RKO (cell line): ENCODE measurements around the gene MTHFSD.

ENCODE experiments used
- DNase-seq: peaks from one replicate; pipeline ENCODE4 v3.0.0-alpha.2; 2016; ENCODE audit warnings: low spot score

MTHFSD gene

DNA sequence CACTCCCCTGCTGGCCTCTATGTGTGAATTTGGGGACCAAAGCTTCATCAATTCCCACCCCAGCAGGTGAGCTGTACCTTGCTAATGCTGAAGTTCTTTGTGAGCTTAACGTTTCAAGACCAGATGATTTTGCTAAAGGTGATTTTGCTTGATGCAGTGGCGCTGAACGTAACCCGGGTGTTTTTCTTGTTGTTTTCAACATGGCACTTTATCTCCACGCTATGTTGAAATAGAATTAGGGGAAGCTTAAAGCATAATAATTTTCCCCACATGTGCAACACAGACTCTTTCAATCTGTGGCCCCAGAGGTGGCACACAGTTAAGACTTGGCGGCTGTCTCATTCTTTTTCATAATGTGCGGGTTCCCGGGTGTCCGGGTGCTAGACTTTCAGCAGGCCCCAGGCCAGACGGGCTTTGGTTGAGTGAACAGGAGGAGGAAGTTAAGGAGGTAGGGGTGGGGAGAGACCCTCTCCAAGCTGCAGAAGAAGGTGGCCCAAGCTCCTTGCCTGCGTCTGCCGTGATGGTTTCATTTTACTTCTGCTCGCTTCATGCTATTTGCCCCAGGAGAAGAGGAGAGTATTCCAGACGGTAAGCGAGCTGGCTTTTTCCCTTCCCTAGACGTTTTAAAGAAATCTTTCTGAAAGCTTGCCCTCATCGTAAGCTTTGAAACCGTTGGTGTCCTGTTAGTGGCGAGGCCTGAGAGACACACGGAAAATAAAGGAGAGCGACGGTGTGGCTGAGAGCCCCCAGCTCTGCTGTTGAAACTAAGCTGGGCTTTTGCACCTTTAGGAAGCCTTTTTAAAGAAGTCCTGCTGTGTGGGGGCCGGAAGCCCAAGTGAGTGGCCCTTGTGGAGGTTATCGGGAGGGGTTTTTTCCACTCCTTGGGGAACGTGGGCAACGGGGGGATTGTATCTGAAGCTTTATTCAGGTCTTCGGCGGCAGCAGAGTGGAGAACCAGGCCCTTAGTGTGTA is 15.8 kb upstream of the MTHFSD start:
- no peak for DNase-seq

DNA sequence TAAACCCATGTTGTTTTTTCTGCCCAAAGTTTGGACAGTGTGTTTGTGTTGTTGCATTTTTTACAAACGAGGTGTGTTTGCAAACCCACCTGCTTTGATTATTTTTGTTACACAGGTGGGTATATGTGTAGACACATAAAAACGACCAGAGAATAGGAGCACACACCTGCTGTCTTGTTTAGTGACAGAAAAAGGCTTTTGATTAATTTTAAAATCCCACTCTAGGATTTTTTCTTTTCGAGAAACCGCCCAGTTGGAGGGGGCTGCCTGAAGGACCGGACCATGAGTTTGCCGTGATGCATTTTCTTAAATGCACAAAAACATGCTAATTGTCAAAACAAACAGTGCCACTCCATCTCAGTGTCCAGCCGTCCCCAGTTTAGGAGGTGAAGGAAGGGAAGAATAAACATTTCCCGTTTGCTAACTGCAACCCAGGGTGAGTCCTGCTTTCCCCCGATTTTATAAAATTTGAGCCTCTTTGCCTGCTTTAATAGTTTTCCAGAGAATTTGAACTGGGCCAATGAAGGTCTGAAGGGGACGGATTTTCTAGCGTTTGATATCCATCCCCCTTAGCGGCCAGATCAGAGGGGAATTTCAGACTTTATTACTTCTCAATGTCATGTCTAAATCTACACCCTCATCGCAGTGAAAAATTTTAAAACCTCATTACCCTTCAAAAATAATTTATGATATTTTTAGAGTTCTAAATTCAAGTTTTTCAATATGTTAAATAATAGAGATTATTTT is 14.8 kb upstream of the MTHFSD start:
- no peak for DNase-seq

DNA sequence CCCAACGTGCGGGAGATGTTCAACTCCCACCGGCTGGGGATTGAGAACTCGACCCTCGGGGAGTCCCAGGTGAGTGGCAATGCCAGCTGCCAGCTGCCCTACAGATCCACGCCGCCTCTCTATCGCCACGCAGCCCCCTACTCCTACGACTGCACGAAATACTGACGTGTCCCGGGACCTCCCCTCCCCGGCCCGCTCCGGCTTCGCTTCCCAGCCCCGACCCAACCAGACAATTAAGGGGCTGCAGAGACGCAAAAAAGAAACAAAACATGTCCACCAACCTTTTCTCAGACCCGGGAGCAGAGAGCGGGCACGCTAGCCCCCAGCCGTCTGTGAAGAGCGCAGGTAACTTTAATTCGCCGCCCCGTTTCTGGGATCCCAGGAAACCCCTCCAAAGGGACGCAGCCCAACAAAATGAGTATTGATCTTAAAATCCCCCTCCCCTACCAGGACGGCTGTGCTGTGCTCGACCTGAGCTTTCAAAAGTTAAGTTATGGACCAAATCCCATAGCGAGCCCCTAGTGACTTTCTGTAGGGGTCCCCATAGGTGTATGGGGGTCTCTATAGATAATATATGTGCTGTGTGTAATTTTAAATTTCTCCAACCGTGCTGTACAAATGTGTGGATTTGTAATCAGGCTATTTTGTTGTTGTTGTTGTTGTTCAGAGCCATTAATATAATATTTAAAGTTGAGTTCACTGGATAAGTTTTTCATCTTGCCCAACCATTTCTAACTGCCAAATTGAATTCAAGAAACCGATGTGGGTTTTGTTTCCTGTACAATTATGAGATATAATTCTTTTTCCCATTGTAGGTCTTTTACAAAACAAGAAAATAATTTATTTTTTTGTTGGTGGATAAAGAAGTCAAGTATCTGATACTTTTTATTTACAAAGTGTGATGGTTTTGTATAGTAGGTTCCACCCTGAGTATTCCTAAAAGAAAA is 13.9 kb upstream of the MTHFSD start:
- no peak for DNase-seq

DNA sequence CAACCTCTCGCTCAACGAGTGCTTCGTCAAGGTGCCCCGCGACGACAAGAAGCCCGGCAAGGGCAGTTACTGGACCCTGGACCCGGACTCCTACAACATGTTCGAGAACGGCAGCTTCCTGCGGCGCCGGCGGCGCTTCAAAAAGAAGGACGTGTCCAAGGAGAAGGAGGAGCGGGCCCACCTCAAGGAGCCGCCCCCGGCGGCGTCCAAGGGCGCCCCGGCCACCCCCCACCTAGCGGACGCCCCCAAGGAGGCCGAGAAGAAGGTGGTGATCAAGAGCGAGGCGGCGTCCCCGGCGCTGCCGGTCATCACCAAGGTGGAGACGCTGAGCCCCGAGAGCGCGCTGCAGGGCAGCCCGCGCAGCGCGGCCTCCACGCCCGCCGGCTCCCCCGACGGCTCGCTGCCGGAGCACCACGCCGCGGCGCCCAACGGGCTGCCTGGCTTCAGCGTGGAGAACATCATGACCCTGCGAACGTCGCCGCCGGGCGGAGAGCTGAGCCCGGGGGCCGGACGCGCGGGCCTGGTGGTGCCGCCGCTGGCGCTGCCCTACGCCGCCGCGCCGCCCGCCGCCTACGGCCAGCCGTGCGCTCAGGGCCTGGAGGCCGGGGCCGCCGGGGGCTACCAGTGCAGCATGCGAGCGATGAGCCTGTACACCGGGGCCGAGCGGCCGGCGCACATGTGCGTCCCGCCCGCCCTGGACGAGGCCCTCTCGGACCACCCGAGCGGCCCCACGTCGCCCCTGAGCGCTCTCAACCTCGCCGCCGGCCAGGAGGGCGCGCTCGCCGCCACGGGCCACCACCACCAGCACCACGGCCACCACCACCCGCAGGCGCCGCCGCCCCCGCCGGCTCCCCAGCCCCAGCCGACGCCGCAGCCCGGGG is 12.9 kb upstream of the MTHFSD start:
- no peak for DNase-seq

DNA sequence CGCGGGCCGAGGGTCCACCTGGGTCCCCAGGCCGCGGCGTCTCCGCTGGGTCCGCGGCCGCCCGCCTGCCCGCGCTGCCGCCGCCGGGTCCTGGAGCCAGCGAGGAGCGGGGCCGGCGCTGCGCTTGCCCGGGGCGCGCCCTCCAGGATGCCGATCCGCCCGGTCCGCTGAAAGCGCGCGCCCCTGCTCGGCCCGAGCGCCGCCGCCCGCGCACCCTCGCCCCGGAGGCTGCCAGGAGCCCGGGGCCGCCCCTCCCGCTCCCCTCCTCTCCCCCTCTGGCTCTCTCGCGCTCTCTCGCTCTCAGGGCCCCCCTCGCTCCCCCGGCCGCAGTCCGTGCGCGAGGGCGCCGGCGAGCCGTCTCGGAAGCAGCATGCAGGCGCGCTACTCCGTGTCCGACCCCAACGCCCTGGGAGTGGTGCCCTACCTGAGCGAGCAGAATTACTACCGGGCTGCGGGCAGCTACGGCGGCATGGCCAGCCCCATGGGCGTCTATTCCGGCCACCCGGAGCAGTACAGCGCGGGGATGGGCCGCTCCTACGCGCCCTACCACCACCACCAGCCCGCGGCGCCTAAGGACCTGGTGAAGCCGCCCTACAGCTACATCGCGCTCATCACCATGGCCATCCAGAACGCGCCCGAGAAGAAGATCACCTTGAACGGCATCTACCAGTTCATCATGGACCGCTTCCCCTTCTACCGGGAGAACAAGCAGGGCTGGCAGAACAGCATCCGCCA is 12.1 kb upstream of the MTHFSD start:
- no peak for DNase-seq

DNA sequence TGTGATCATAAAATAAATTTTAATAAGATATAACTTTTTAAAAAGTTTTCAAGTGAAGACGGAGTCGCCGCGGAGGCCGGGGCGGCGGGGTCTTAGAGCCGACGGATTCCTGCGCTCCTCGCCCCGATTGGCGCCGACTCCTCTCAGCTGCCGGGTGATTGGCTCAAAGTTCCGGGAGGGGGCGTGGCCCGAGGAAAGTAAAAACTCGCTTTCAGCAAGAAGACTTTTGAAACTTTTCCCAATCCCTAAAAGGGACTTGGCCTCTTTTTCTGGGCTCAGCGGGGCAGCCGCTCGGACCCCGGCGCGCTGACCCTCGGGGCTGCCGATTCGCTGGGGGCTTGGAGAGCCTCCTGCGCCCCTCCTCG is 11.5 kb upstream of the MTHFSD start, which contains the start of gene FOXC2:
FOXC2 (plus strand) TSS at position 229 of the 365 bp plus-strand sequence. CDS start 507 bp downstream, outside the sequence.
- DNase-seq: no peak

DNA sequence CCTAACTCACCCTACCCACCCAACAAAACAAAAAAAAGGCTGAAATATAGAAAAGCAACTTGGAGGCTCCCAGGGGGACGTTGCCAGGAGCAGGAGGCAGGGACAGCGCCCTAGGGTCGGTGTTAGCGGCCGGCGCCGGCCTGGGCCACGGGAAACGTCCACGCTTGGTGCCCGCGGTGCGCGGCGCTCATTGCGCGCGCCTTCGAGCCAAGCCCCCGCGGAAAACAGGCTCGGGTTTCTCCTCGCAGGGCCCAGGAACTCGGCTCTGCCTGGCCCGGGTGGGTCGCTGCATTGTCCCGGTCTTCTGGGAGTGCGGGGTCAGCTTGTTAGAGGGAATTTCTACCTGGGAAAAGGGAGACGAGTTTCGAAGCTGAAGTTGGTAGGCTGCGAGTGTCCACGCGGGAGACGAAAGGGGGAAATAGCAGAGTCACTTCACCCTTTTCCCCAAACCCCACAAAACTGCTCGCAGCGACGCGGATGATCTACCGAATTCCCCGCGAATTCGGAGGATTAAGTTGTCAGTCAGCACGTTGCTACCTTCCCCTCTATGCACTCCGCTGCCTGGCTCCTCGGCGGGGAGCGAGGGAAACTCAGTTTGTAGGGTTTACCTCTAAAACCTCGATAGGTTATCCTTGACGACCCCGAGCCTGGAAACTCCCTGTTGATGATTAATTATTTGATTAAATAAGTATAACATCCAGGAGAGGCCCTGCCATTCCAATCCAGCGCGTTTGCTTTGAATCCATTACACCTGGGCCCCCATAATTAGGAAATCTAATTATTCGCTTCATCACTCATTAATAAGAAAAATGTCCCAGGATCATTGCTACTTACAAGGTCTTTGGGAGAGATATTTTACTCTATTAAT is 10.8 kb upstream of the MTHFSD start:
- DNase-seq: no peak

DNA sequence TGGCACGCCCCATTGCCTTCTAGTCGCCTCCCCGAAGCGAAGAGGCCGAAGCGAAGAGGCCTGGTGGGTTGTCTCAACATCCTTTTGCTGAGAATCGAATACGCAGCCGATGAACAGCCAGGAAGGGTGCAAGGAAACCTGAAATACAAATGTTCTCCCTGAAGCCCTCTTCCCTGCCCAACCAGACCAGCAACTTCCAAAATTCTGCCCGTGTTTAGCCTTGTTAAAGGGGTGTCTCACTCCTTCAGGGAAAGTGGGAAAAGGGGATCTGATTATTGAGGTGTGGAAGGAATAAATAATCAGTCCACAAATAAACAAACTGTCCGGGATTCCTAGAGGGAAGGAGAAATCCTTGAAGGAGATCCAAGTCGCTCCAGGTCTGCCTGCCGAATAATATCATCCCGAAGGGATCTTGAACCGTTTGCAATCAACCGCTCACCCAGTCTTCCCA is 10.2 kb upstream of the MTHFSD start:
- DNase-seq: no peak

DNA sequence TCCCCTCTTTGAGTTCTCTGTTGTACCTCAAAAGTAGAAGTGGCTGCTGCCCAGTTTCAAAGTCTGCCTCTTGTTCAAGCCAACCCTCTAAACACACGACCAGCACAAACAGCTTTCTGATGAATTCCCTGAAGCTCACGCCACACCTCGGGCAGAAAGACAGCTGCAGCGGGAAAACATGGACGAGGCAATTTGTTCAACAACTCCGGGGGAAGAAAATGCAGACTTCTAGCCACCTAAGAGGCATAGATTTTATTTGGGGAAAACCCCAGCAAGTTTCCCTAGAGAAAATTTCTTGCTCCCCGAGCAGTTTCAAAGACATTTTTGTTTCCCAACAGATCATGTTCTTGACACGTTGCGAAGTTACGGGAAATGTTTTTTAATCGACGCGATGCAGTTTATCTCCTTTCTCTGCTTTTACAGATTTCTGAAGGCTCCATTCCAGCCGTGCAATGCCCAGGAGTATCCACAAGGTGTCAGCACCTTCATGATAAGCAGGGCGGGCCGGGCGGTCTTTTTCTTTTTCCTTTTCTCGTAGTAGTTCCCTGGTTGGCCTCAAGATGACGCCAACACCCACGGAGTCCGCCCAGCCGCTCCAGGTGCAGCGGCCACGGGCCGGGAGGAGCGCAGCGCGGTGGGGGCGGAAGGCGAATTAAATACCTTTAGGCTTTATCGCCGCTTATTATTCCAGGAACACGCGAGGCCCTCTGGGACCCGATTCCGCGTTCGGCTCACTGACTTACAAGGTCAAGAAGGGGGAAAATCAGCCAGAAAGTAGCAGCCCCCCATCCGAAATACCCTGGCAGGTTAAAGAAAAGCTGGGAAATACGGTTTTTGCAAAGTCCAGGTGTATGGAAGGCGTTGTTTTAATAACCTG is 8.7 kb upstream of the MTHFSD start:
- peak; percentile 84 for DNase-seq

DNA sequence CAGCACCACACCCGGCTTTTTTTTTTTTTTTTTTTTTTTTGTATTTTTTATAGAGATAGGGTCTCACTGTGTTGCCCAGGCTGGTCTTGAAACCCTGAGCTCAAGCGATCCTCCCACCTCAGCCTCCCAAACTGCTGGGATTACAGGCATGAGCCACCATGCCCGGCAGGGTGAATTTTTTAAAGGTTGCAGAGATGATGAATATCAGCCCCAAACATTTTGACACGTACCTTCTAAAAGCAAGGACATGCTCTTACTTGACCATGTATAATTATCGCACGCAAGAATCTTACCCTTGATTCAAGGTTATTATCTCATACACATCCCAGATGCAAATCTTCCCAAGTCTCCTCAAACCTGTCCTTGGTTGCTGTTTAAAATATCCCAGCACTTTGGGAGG is 7.3 kb upstream of the MTHFSD start:
- DNase-seq: no peak

DNA sequence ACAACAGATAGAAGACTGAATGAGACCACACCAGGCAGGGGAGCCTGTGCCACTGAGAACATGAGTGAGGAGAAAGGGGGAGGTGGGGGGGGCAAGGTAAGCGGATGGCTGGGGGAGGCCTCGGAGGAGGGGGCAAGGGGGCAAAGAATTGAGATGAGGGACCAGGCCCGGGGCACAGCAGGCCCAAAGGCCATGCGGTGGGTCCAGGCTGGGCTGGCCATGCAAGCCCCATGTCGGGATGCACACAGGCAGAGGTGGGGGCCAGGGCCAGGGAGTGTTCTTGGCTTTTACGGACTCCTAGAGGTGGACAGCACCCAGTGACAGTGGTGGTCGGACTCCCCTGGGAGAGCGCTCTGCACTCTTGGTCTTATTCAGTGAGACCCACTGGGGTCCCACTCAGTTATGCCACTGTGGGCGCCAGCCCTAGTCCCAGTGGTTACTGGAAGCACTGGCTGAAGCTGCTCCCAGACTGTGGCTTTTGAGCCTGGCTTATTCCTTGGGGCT is 4.8 kb upstream of the MTHFSD start:
- no peak for DNase-seq

DNA sequence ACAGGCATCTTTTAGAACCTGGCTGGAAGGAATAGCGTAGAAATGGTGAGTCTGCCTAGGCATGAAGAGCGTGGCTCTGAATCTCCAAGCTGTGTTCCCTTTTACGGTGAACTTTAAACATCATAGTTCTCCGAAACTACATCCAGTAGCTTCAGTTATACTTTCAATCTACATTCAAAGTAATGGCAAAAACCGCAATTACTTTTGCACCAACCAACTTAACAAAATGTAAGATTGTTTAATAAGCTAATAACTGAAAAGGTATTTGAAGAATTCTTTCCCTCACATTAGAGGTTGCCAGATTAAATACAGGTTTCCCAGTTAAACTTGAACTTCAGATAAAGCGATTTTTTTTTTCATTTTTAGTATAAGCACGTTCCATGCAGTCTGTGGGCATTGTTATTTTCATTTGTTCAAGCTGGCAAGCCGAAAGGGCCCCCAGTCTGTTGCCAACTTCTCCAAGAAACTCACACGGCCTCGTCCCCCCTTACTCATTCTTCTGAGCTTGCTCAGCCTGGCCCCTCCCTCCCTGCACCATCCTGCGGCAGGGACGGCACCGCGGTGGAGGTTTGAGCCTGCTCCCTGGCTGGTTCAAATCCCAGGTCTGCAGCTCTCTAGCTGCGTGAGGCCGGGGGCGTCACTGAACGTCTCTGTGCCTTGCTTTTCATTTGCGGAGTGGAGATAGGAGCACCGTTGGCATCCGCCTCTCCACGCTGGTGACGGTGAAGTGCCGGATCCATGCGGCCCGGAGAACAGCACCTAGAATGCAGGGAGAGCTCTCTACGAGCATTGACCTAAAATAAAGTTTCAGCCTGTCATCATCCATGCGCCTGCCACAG is 3.5 kb upstream of the MTHFSD start:
- no peak for DNase-seq

DNA sequence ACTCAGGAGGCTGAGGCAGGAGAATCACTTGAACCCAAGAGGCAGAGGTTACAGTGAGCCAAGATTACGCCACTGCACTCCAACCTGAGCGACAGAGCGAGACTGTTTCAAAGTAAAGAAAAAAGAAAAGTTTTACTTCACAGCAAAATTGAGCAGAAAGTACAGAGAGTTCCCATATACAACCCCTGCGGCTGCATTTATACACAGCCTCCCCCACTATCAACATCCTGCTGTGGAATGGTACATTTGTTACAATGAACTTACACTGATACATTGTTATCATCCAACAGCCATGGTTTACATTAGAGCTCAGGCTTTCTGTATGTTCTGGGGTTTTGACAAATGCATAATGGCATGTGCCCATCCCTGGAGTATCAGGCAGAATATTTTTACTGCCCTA is 2.6 kb upstream of the MTHFSD start:
- no peak for DNase-seq

DNA sequence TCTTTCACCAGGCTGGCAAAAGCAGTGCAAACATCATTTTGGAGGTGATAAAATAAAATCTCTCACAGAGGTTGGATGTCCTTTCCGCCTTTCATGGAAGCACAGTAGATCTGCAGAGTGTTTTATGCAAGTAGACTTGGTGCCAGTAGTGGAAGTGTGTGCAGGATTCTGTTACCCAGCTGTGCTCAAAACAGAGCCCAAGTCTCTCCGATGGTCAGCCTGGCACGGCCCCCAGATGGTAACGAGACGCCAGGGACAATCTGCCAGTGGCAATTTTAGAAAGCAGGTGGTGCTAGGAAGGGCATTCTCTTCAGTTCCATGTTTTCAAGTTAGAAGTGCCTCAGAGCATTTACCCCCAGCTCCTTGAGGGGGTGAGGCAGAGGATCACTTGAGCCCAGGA is 1.5 kb upstream of the MTHFSD start:
- DNase-seq: no peak

DNA sequence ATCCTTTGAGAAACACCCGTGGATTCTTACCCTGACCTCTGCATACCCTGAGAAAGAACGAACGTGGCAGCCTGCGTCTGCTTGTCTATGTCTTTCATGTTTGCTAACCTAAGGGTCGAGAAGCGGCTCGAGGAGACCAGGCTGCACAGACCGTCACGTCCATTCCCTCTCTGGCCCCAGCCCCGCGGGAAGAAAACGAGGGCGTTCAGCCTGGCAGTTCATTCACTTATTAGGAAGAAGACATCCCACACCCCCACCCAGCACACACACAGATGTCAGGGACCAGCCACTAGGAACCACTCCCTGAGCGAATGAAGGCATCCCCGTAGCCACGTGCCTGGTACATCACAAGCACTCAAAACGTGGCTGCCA is 655 bp upstream of the MTHFSD start:
- DNase-seq: no peak

DNA sequence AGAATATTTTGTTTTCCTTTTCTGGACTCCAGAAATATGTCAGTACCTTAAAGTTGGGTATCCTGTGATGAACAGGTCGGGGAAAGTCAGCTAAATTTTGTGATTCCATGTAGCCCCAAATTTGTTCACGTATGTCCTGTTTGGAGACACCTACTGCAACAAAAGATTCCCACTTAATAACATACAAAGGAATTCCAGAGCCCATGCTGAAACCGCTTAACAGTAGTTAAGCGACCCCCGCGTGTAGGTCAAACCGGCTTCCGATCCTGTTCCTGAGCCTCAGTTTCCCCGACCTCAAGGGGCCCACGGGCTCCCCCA is 477 bp downstream of the MTHFSD start:
- DNase-seq: no peak

DNA sequence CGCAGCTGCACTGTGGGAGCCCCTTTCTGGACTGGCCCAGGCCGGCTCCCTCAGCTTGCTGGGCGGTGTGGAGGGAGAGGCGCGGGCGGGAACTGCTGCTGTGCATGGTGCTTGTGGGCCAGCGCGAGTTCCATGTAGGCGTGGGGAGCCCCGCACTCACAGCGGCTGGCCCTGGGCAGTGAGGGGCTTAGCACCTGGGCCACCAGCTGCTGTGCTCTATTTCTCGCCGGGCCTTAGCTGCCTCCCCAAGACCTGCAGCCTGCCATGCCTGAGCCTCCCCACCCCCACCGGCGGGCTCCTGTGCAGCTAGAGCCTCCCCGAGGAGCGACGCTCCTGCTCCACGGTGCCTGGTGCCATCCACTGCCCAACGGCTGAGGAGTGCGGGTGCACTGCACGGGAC is 1.7 kb downstream of the MTHFSD start:
- no peak for DNase-seq
